Endothelial cell (in vitro differentiated cells): Measurements from ENCODE around the gene CA10. TPM values are rescaled to one million over a fixed set of nuclear protein-coding genes. Genes with fewer than 3 reads are reported as not detected.

Experiments used
- DNase-seq: peaks from one replicate; pipeline ENCODE4 v3.0.0; 2021; ENCODE audit warnings: low spot score
- H3K27ac Mint-ChIP-seq: one replicate; pipeline ENCODE4 v1.8.0; 2021; ENCODE audit warnings: mixed read lengths, inconsistent platforms; ENCODE audit not compliant: unreplicated experiment
- H3K27me3 Mint-ChIP-seq: one replicate; pipeline ENCODE4 v1.8.0; 2021; ENCODE audit warnings: mild to moderate bottlenecking, moderate library complexity, mixed read lengths, inconsistent platforms; ENCODE audit not compliant: unreplicated experiment
- H3K36me3 Mint-ChIP-seq: one replicate; pipeline ENCODE4 v1.8.0; 2021; ENCODE audit warnings: mild to moderate bottlenecking, low read depth, mixed read lengths, inconsistent platforms; ENCODE audit not compliant: unreplicated experiment
- H3K4me1 Mint-ChIP-seq: one replicate; pipeline ENCODE4 v1.8.0; 2021; ENCODE audit warnings: mild to moderate bottlenecking, mixed read lengths, inconsistent platforms; ENCODE audit not compliant: unreplicated experiment
- H3K4me3 Mint-ChIP-seq: one replicate; pipeline ENCODE4 v1.8.0; 2021; ENCODE audit warnings: mild to moderate bottlenecking, mixed read lengths, inconsistent platforms; ENCODE audit not compliant: unreplicated experiment
- H3K9me3 Mint-ChIP-seq: one replicate; pipeline ENCODE4 v1.8.0; 2021; ENCODE audit warnings: mixed read lengths, inconsistent platforms; ENCODE audit not compliant: unreplicated experiment
- CTCF ChIP-seq: fragments of 200-600 bp; sonication (generic); IDR thresholded peaks from one replicate; pipeline ENCODE4 v1.5.0; 2021; ENCODE audit warnings: antibody characterized with exemption; ENCODE audit not compliant: unreplicated experiment
- total RNA-seq: library from RNA; stranded (reverse); fragmentation: NEBNext Ultra II Directional; extraction: Animal tissue kit (Norgen Biotek cat#: 25700); gene quantifications from one replicate; pipeline ENCODE4 v1.2.1, GENCODE V29; 2021; ENCODE audit not compliant: unreplicated experiment

CA10 gene
- total RNA-seq, 1 donor from 2014 or later: not detected

GRCh38 chr17:51733166-51733565, 425.3 kb downstream of the CA10 start:
- no peaks in the 10 kb centered on the region for H3K36me3 Mint-ChIP-seq
- H3K4me3 Mint-ChIP-seq: no peak overlapping the region
- no peak for TF ChIP-seq CTCF
- no peaks in the 10 kb centered on the region for H3K9me3 Mint-ChIP-seq
- DNase-seq: no peak
- no peak overlapping the region for H3K27ac Mint-ChIP-seq
- no peaks in the 10 kb centered on the region for H3K27me3 Mint-ChIP-seq
- H3K4me1 Mint-ChIP-seq: no peaks in the 10 kb centered on the region

GRCh38 chr17:51731941-51732722, 426.4 kb downstream of the CA10 start:
- no peaks in the 10 kb centered on the region for H3K4me1 Mint-ChIP-seq
- no peak for TF ChIP-seq CTCF
- no peaks in the 10 kb centered on the region for H3K36me3 Mint-ChIP-seq
- no peaks in the 10 kb centered on the region for H3K9me3 Mint-ChIP-seq
- no peak overlapping the region for H3K27ac Mint-ChIP-seq
- H3K27me3 Mint-ChIP-seq: no peaks in the 10 kb centered on the region
- DNase-seq: no peak
- no peak overlapping the region for H3K4me3 Mint-ChIP-seq

- TF ChIP-seq CTCF: no peak
- Mint-ChIP-seq H3K27ac (no peak overlapping the region), H3K36me3 (no peaks in the 10 kb centered on the region), H3K4me1 (no peaks in the 10 kb centered on the region), H3K27me3 (no peaks in the 10 kb centered on the region), H3K4me3 (no peak overlapping the region), H3K9me3 (no peaks in the 10 kb centered on the region)
- no peak for DNase-seq
These were observed 428.0 kb downstream of the CA10 start for GRCh38 chr17:51730303-51731050.

GRCh38 chr17:51725185-51725584, 433.3 kb downstream of the CA10 start:
- Mint-ChIP-seq H3K9me3 (no peaks in the 10 kb centered on the region), H3K36me3 (no peaks in the 10 kb centered on the region), H3K27ac (no peak overlapping the region), H3K27me3 (no peaks in the 10 kb centered on the region), H3K4me3 (no peak overlapping the region), H3K4me1 (no peaks in the 10 kb centered on the region)
- DNase-seq: no peak
- TF ChIP-seq CTCF: no peak

GRCh38 chr17:51724043-51724580, 434.4 kb downstream of the CA10 start:
- H3K36me3 Mint-ChIP-seq: no peaks in the 10 kb centered on the region
- no peak for TF ChIP-seq CTCF
- no peak overlapping the region for H3K4me3 Mint-ChIP-seq
- no peak overlapping the region for H3K27ac Mint-ChIP-seq
- H3K9me3 Mint-ChIP-seq: no peaks in the 10 kb centered on the region
- DNase-seq: no peak
- no peaks in the 10 kb centered on the region for H3K4me1 Mint-ChIP-seq
- no peaks in the 10 kb centered on the region for H3K27me3 Mint-ChIP-seq
